H1 (cell line): ENCODE data around the gene NEK4. TPM values are rescaled to one million over a fixed set of nuclear protein-coding genes. Genes with fewer than 3 reads are reported as not detected.

ENCODE experiments used
- CTCF ChIA-PET: fragments of 300-600 bp; sonication (Branson Sonifier 250); formaldehyde crosslinking; loops from one replicate; lab custom pipeline; 2021; ENCODE audit not compliant: partially characterized antibody; lab: Charles Lee
- POLR2A ChIA-PET: fragments of 300-600 bp; sonication (Branson Sonifier 250); formaldehyde crosslinking; loops from one replicate; lab custom pipeline; 2021; ENCODE audit warnings: inconsistent platforms; ENCODE audit not compliant: partially characterized antibody; lab: Charles Lee
- DNase-seq, 2 experiments: peaks; one replicate each; pipeline versions ENCODE4 v3.0.0 to v3.0.0-alpha.2; 2010 to 2022; ENCODE audit warnings: low spot score in 2 of 2, low read depth in 1 of 2, mixed read lengths in 1 of 2
- FAIRE-seq: peaks from 2 replicates; lab custom pipeline; 2011; peaks lifted over from hg19 to GRCh38; lab: Jason Lieb, UNC
- H2AFZ ChIP-seq: 2 replicates; pipeline ENCODE4 v1.8.1; 2012; ENCODE audit warnings: low read length, inconsistent platforms
- H2AK5ac ChIP-seq: 2 replicates; pipeline ENCODE4 v1.6.1; 2013; ENCODE audit warnings: low read depth, low read length
- H2BK120ac ChIP-seq: replicated peaks from 2 replicates; pipeline ENCODE3; 2013; ENCODE audit warnings: low read depth, low read length, inconsistent platforms
- H2BK12ac ChIP-seq: 2 replicates; pipeline ENCODE4 v1.6.1; 2013; ENCODE audit warnings: low read depth, low read length
- H2BK15ac ChIP-seq: 2 replicates; pipeline ENCODE4 v1.6.1; 2013; ENCODE audit warnings: low read length
- H2BK20ac ChIP-seq: 2 replicates; pipeline ENCODE4 v1.6.1; 2013; ENCODE audit warnings: low read length
- H2BK5ac ChIP-seq: 2 replicates; pipeline ENCODE4 v1.6.1; 2013; ENCODE audit warnings: low read depth, low read length
- H3K14ac ChIP-seq: 2 replicates; pipeline ENCODE4 v1.6.1; 2013; ENCODE audit warnings: inconsistent platforms; ENCODE audit not compliant: insufficient read length
- H3K18ac ChIP-seq: 2 replicates; pipeline ENCODE4 v1.6.1; 2013; ENCODE audit warnings: low read length; ENCODE audit errors: extremely low read depth
- H3K23ac ChIP-seq: 2 replicates; pipeline ENCODE4 v1.6.1; 2013; ENCODE audit warnings: inconsistent platforms; ENCODE audit not compliant: insufficient read length
- H3K23me2 ChIP-seq: 2 replicates; pipeline ENCODE4 v1.6.1; 2013; ENCODE audit warnings: low read depth, low read length
- H3K27ac ChIP-seq: 2 replicates; pipeline ENCODE4 v1.6.1; 2011; ENCODE audit warnings: low read depth, low read length, inconsistent platforms
- H3K27me3 ChIP-seq, 4 experiments: replicated peaks in 1 of 4; 1 replicate in 1 of 4; 2 replicates in 3 of 4; pipeline versions ENCODE4 v1.6.1 to v1.8.1; 2011 to 2013; ENCODE audit warnings: low read length in 3 of 4, mild to moderate bottlenecking in 3 of 4, inconsistent platforms in 2 of 4, mixed read lengths in 2 of 4, moderate library complexity in 1 of 4; ENCODE audit not compliant: control insufficient read depth in 3 of 4, insufficient read depth in 3 of 4; ENCODE audit errors: extremely low read depth in 1 of 4
- H3K36me3 ChIP-seq, 4 experiments: 2 replicates each; pipeline versions ENCODE4 v1.6.1 to v1.8.1; 2011 to 2013; ENCODE audit warnings: mild to moderate bottlenecking in 4 of 4, low read length in 3 of 4, moderate library complexity in 2 of 4, control low read depth in 1 of 4, inconsistent platforms in 1 of 4; ENCODE audit not compliant: insufficient read depth in 4 of 4, control insufficient read depth in 2 of 4
- H3K4ac ChIP-seq: replicated peaks from 2 replicates; pipeline ENCODE3; 2013; ENCODE audit warnings: low read length, low read depth, mixed read lengths, inconsistent platforms; ENCODE audit not compliant: insufficient read length
- H3K4me1 ChIP-seq, 4 experiments: replicated peaks in 1 of 4; 1 replicate in 1 of 4; 2 replicates in 3 of 4; pipeline versions ENCODE4 v1.6.1 to v1.8.1; 2011 to 2013; ENCODE audit warnings: low read length in 3 of 4, inconsistent platforms in 2 of 4, mixed read lengths in 1 of 4; ENCODE audit not compliant: insufficient read depth in 4 of 4, control insufficient read depth in 3 of 4
- H3K4me2 ChIP-seq, 2 experiments: 2 replicates each; pipeline versions ENCODE4 v1.6.1 to v1.8.1; 2011 to 2013; ENCODE audit warnings: low read depth in 2 of 2, low read length in 2 of 2, control low read depth in 1 of 2, inconsistent platforms in 1 of 2, mild to moderate bottlenecking in 1 of 2; ENCODE audit not compliant: insufficient read depth in 1 of 2
- H3K4me3 ChIP-seq, 4 experiments: fragments of 200-600, 300-600 bp in 1 of 4; sonication (generic), shearing (Covaris generic), sonication (Bioruptor Twin) in 1 of 4; 2 replicates each; pipeline versions ENCODE4 v1.5.1 to v1.8.1; 2011 to 2016; ENCODE audit warnings: low read length in 4 of 4, low read depth in 3 of 4, control low read depth in 2 of 4, inconsistent platforms in 2 of 4, mild to moderate bottlenecking in 2 of 4, mixed read lengths in 1 of 4, moderate library complexity in 1 of 4; ENCODE audit not compliant: insufficient read depth in 2 of 4; ENCODE audit errors: extremely low read depth in 1 of 4
- H3K56ac ChIP-seq: replicated peaks from 2 replicates; pipeline ENCODE3; 2013; ENCODE audit warnings: low read depth, mild to moderate bottlenecking, mixed read lengths, low read length, inconsistent platforms; ENCODE audit not compliant: insufficient read length
- H3K79me1 ChIP-seq: 2 replicates; pipeline ENCODE4 v1.6.1; 2013; ENCODE audit warnings: low read depth, low read length, control low read depth
- H3K79me2 ChIP-seq, 2 experiments: 2 replicates each; pipeline versions ENCODE4 v1.6.1 to v1.8.1; 2012 to 2013; ENCODE audit warnings: low read length in 2 of 2, mild to moderate bottlenecking in 2 of 2, inconsistent platforms in 1 of 2; ENCODE audit not compliant: insufficient read depth in 2 of 2, control insufficient read depth in 1 of 2
- H3K9ac ChIP-seq, 4 experiments: replicated peaks in 1 of 4; 1 replicate in 1 of 4; 2 replicates in 3 of 4; pipeline versions ENCODE4 v1.6.1 to v1.8.1; 2011 to 2013; ENCODE audit warnings: low read depth in 3 of 4, low read length in 3 of 4, control low read depth in 2 of 4, mild to moderate bottlenecking in 2 of 4, moderate library complexity in 2 of 4, inconsistent platforms in 1 of 4; ENCODE audit errors: extremely low read depth in 1 of 4
- H3K9me3 ChIP-seq, 2 experiments: 2 replicates each; pipeline versions ENCODE4 v1.6.1 to v1.8.1; 2012 to 2013; ENCODE audit warnings: mild to moderate bottlenecking in 2 of 2, moderate library complexity in 2 of 2, control low read depth in 1 of 2, inconsistent platforms in 1 of 2, low read depth in 1 of 2, low read length in 1 of 2, mixed read lengths in 1 of 2; ENCODE audit not compliant: insufficient read depth in 2 of 2
- H4K20me1 ChIP-seq, 2 experiments: replicated peaks in 1 of 2; 2 replicates each; pipeline versions ENCODE3 to v1.8.1; 2011 to 2013; ENCODE audit warnings: inconsistent platforms in 2 of 2, low read length in 2 of 2, mild to moderate bottlenecking in 1 of 2; ENCODE audit not compliant: insufficient read depth in 2 of 2, control insufficient read depth in 1 of 2
- H4K5ac ChIP-seq: 2 replicates; pipeline ENCODE4 v1.6.1; 2013; ENCODE audit warnings: low read length, low read depth, mixed read lengths, inconsistent platforms; ENCODE audit not compliant: insufficient read length
- H4K8ac ChIP-seq: 2 replicates; pipeline ENCODE4 v1.8.0; 2013; ENCODE audit warnings: mild to moderate bottlenecking, moderate library complexity, low read length, inconsistent platforms; ENCODE audit not compliant: insufficient read depth; ENCODE audit errors: extremely low read depth
- H4K91ac ChIP-seq: replicated peaks from 2 replicates; pipeline ENCODE3; 2013; ENCODE audit warnings: low read length, mixed read lengths, inconsistent platforms; ENCODE audit not compliant: insufficient read length
- BACH1 ChIP-seq: IDR thresholded peaks from 2 replicates; pipeline ENCODE4 v1.6.1; 2012; ENCODE audit warnings: low read length, improper control_type of control experiment
- CHD1 ChIP-seq: IDR thresholded peaks from 2 replicates; pipeline ENCODE4 v1.6.1; 2012; ENCODE audit warnings: low read depth, low read length, improper control_type of control experiment
- CHD2 ChIP-seq: IDR thresholded peaks from 2 replicates; pipeline ENCODE4 v1.6.1; 2012; ENCODE audit warnings: low read length, improper control_type of control experiment
- EGR1 ChIP-seq: IDR thresholded peaks from 2 replicates; pipeline ENCODE4 v1.6.1; 2011; ENCODE audit warnings: low read depth, low read length, borderline replicate concordance
- EP300 ChIP-seq, 2 experiments: IDR thresholded peaks; 1 replicate in 1 of 2; 2 replicates in 1 of 2; pipeline ENCODE4 v1.6.1; 2011 to 2012; ENCODE audit warnings: low read depth in 2 of 2, low read length in 2 of 2, mild to moderate bottlenecking in 2 of 2, borderline replicate concordance in 1 of 2, inconsistent platforms in 1 of 2, moderate library complexity in 1 of 2
- EZH2 ChIP-seq: fragments of 200-600 bp; sonication (generic); IDR thresholded peaks from 2 replicates; pipeline ENCODE4 v1.7.1; 2012; ENCODE audit warnings: low read depth, mild to moderate bottlenecking, moderate library complexity, low read length, inconsistent platforms; ENCODE audit not compliant: severe bottlenecking
- HDAC2 ChIP-seq, 2 experiments: fragments of 300-600 bp in 1 of 2; sonication (generic) in 1 of 2; IDR thresholded peaks; 2 replicates each; pipeline ENCODE4 v1.6.1; 2011 to 2012; ENCODE audit warnings: low read depth in 2 of 2, low read length in 2 of 2, mild to moderate bottlenecking in 2 of 2, moderate library complexity in 2 of 2, borderline replicate concordance in 1 of 2, inconsistent platforms in 1 of 2
- KDM1A ChIP-seq: fragments of 200-600, 300-600 bp; sonication (generic); IDR thresholded peaks from 2 replicates; pipeline ENCODE4 v1.7.1; 2016; ENCODE audit warnings: mild to moderate bottlenecking, low read length, borderline replicate concordance
- MAX ChIP-seq: IDR thresholded peaks from 2 replicates; pipeline ENCODE4 v1.6.1; 2012; ENCODE audit warnings: inconsistent platforms
- PHF8 ChIP-seq: fragments of 200-600 bp; sonication (generic); conservative IDR thresholded peaks from 2 replicates; pipeline ENCODE4 v1.7.1; 2012; ENCODE audit warnings: low read depth, mild to moderate bottlenecking, inconsistent platforms, low read length, moderate library complexity
- RBBP5 ChIP-seq: IDR thresholded peaks from 2 replicates; pipeline ENCODE4 v1.7.1; 2012; ENCODE audit warnings: low read depth, mild to moderate bottlenecking, inconsistent platforms, low read length, moderate library complexity, borderline replicate concordance
- USF2 ChIP-seq: IDR thresholded peaks from 2 replicates; pipeline ENCODE4 v1.6.1; 2011; ENCODE audit warnings: low read length, improper control_type of control experiment
- WGBS, 2 experiments: shearing (Covaris generic) in 1 of 2; methylation state at CpG; one replicate each; pipeline versions ENCODE4 v1.1.6 to v1.1.7; 2013 to 2015; ENCODE audit warnings: low lambda C conversion rate in 2 of 2, mixed read lengths in 2 of 2, inconsistent platforms in 1 of 2, low coverage in 1 of 2, missing lambda C conversion rate in 1 of 2; ENCODE audit not compliant: insufficient replicate concordance in 2 of 2, insufficient coverage in 1 of 2, insufficient read length in 1 of 2; ENCODE audit errors: extremely low coverage in 1 of 2, missing lambda C conversion rate in 1 of 2; 5-methylcytosine and 5-hydroxymethylcytosine counted together
- polyA plus RNA-seq, 7 experiments: library from polyadenylated mRNA; depleted of rRNA in 3 of 7; stranded (reverse) in 5 of 7; unstranded in 2 of 7; fragments of >200 nt in 5 of 7; fragments of 200-250 nt in 2 of 7; gene quantifications; 1 replicate in 5 of 7; 2 replicates in 1 of 7; 4 replicates in 1 of 7; pipeline versions ENCODE4 v1.2.1 to v1.2.3, GENCODE V29; 2011 to 2013; ENCODE audit warnings: missing spikeins in 2 of 7, mixed read lengths in 2 of 7
- total RNA-seq: library from RNA; stranded (reverse); fragmentation: NEBNext Ultra II Directional; extraction: Animal tissue kit (Norgen Biotek cat#: 25700); gene quantifications from 2 replicates; pipeline ENCODE4 v1.2.1, GENCODE V29; 2021

The NEK4 gene
- total and polyA plus RNA-seq, 2 of the 8 experiments (the other 6 are each of a cell fraction or from before 2014, with no cell fraction given): 7.5 to 40.0 TPM

- H4K20me1 ChIP-seq: peaks cover 0 to 2% of the 10 kb centered on the region in 2 experiments
- no peak overlapping the region for H3K23ac ChIP-seq
- H3K4ac ChIP-seq: no peak overlapping the region
- peaks cover 3% of the 10 kb centered on the region; the same call in 1 of the 2 replicates for H3K79me1 ChIP-seq
- H4K5ac ChIP-seq: no peak overlapping the region
- FAIRE-seq (no peak), DNase-seq (no peak)
- no peak overlapping the region for H2AK5ac ChIP-seq
- no peak overlapping the region for H2AFZ ChIP-seq
- H3K9me3 ChIP-seq: no peaks in the 10 kb centered on the region
- no peak overlapping the region for H3K56ac ChIP-seq
- H2BK12ac ChIP-seq: no peak overlapping the region
- no peaks in the 10 kb centered on the region for H3K4me1 ChIP-seq
- no peak overlapping the region for H3K18ac ChIP-seq
- ChIA-PET CTCF (interaction anchor here (0.7 to 1.5 kb wide), 3 partner anchors 23 to 68 kb away, joined by 3 to 5 read pairs (median 3); no protein-coding TSS in a partner anchor), POLR2A (interaction anchor here (1.3 kb wide), 1 partner anchor 10 kb away, joined by 4 read pairs; no protein-coding TSS in a partner anchor)
- H3K36me3 ChIP-seq: peaks cover 15 to 70% (median 49%) of the 10 kb centered on the region in 4 experiments; a peak in 7 of 8 replicates
- H2BK15ac ChIP-seq: no peak overlapping the region
- no peak overlapping the region for H2BK20ac ChIP-seq
- H3K79me2 ChIP-seq: peaks cover 0 to 4% of the 10 kb centered on the region in 2 experiments; a peak in 1 of 4 replicates
- H3K27me3 ChIP-seq: no peaks in the 10 kb centered on the region
- WGBS, 2 experiments: 88% methylated on average over 2 of the region's 2 CpGs; no CpG with 5 or more reads in 1 of the 2 experiments
- H4K91ac ChIP-seq: no peak overlapping the region
- H3K9ac ChIP-seq: no peak overlapping the region
- no peak overlapping the region for H3K4me3 ChIP-seq
- H3K14ac ChIP-seq: no peak overlapping the region
- no peak overlapping the region for H3K27ac ChIP-seq
- no peaks in the 10 kb centered on the region for H3K23me2 ChIP-seq
- H2BK120ac ChIP-seq: no peak overlapping the region
- no peak overlapping the region for H2BK5ac ChIP-seq
- no peak overlapping the region for H4K8ac ChIP-seq
- H3K4me2 ChIP-seq: no peak overlapping the region
- no peak for TF ChIP-seq RBBP5
- no peak for TF ChIP-seq MAX
- no peak for TF ChIP-seq USF2
- no peak for TF ChIP-seq CHD2
- no peak for TF ChIP-seq EZH2
- no peak for TF ChIP-seq EGR1
- no peak for TF ChIP-seq HDAC2 (IDR thresholded peaks at IDR 0.05; ENCODE audit: borderline replicate concordance in 1 of 2, low read depth in 2 of 2, low read length in 2 of 2)
- no peak for TF ChIP-seq PHF8
- no peak for TF ChIP-seq KDM1A
- no peak for TF ChIP-seq EP300 (IDR thresholded peaks at IDR 0.05; ENCODE audit: borderline replicate concordance in 1 of 2, low read depth in 2 of 2, low read length in 2 of 2)
- no peak for TF ChIP-seq CHD1
- TF ChIP-seq BACH1: no peak
These were observed 7.3 kb downstream of the NEK4 start for GRCh38 chr3:52763466-52763865.
